Medulla oblongata (tissue), 1 donor: ENCODE data around the gene CPAMD8.
"Not testable (repeated sequence)": the region's sequence is repeated elsewhere in the genome, so short reads cannot be mapped to it uniquely, and the experiment has no call there.

Experiments
- DNase-seq: peaks from one replicate; pipeline ENCODE4 v3.0.0-alpha.2; 2015; ENCODE audit errors: extremely low spot score

Gene CPAMD8

GRCh38 chr19:16946951-16947940 is 79.4 kb downstream of the CPAMD8 start:
- no peak for DNase-seq

- no peak for DNase-seq
These were observed 80.7 kb downstream of the CPAMD8 start for GRCh38 chr19:16945762-16946465.

GRCh38 chr19:16945364-16945714 is 81.3 kb downstream of the CPAMD8 start:
- no peak for DNase-seq

- DNase-seq, result peak; percentile 21
These were observed 81.8 kb downstream of the CPAMD8 start for GRCh38 chr19:16944626-16945363.

GRCh38 chr19:16943942-16944625 is 82.5 kb downstream of the CPAMD8 start:
- DNase-seq, result no peak

- not testable (repeated sequence) for DNase-seq
These were observed 83.5 kb downstream of the CPAMD8 start for GRCh38 chr19:16943090-16943489.

GRCh38 chr19:16942583-16942982 is 84.0 kb downstream of the CPAMD8 start:
- DNase-seq, result no peak

GRCh38 chr19:16940626-16941025 is 86.0 kb downstream of the CPAMD8 start:
- DNase-seq, result no peak

GRCh38 chr19:16940063-16940462 is 86.5 kb downstream of the CPAMD8 start:
- DNase-seq, result not testable (repeated sequence)

- DNase-seq, result no peak
These were observed 88.4 kb downstream of the CPAMD8 start for GRCh38 chr19:16938211-16938610.

- DNase-seq, result not testable (repeated sequence)
These were observed 88.8 kb downstream of the CPAMD8 start for GRCh38 chr19:16937796-16938195.

GRCh38 chr19:16936901-16937300 is 89.7 kb downstream of the CPAMD8 start:
- no peak for DNase-seq

GRCh38 chr19:16934489-16934888 is 92.1 kb downstream of the CPAMD8 start:
- no peak for DNase-seq

- no peak for DNase-seq
These were observed 95.3 kb downstream of the CPAMD8 start for GRCh38 chr19:16931306-16931705.

- DNase-seq, result no peak
These were observed 95.9 kb downstream of the CPAMD8 start for GRCh38 chr19:16930753-16931152.

GRCh38 chr19:16928916-16929315 is 97.7 kb downstream of the CPAMD8 start:
- no peak for DNase-seq

GRCh38 chr19:16928351-16928750 is 98.3 kb downstream of the CPAMD8 start:
- no peak for DNase-seq

GRCh38 chr19:16927883-16928282 is 98.7 kb downstream of the CPAMD8 start:
- no peak for DNase-seq

GRCh38 chr19:16922949-16923348 is 103.7 kb downstream of the CPAMD8 start:
- DNase-seq, result no peak

GRCh38 chr19:16922592-16922934 is 104.0 kb downstream of the CPAMD8 start:
- no peak for DNase-seq

GRCh38 chr19:16921766-16922591 is 104.6 kb downstream of the CPAMD8 start:
- DNase-seq, result no peak
